Nephron progenitor cell (in vitro differentiated cells): ENCODE data around the gene OTUB1.

Experiments used
- DNase-seq: peaks from one replicate; pipeline ENCODE4 v3.0.0; 2021
- H3K27ac Mint-ChIP-seq: 2 replicates; pipeline ENCODE4 v1.8.0; 2021; ENCODE audit warnings: mild to moderate bottlenecking, moderate library complexity, mixed read lengths
- H3K27me3 Mint-ChIP-seq: 2 replicates; pipeline ENCODE4 v1.8.0; 2021; ENCODE audit warnings: mild to moderate bottlenecking, low read depth, mixed read lengths; ENCODE audit not compliant: poor library complexity
- H3K36me3 Mint-ChIP-seq: 2 replicates; pipeline ENCODE4 v1.8.0; 2021; ENCODE audit warnings: low read depth, mixed read lengths
- H3K4me1 Mint-ChIP-seq: 2 replicates; pipeline ENCODE4 v1.8.0; 2021; ENCODE audit warnings: mixed read lengths
- H3K4me3 Mint-ChIP-seq: 2 replicates; pipeline ENCODE4 v1.8.0; 2021; ENCODE audit warnings: mild to moderate bottlenecking, moderate library complexity, mixed read lengths
- H3K9me3 Mint-ChIP-seq: 2 replicates; pipeline ENCODE4 v1.8.0; 2021; ENCODE audit warnings: mild to moderate bottlenecking, moderate library complexity, mixed read lengths
- TF ChIP-seq, protein P1 (sequence below): fragments of 200-600 bp; sonication (generic); IDR thresholded peaks from 2 replicates; pipeline ENCODE4 v1.5.0; 2021; ENCODE audit warnings: antibody characterized with exemption

The OTUB1 gene

DNA sequence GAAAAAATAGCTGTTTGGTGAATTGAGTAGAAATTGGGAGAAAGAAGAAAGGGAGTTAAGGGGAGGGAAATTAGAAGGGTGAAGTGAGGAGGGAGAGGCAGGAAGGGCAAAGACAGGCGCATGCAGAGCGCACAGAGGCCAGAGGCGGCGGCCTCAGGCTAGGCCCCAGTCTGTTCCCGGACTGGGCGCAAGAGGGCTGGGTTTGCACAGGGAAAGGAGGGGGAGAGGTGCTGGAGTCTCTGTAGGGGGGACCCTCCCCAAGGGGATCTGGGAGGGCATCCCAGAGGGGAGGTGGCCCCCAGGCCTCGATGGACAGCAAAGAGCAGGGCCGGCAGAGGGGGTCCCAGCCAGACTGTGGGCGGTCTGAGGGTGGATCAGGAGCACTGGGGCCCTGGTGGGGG, 48.2 kb downstream of the OTUB1 start:
- H3K9me3 Mint-ChIP-seq: no peaks in the 10 kb centered on the region
- peaks cover 89% of the 10 kb centered on the region for H3K27me3 Mint-ChIP-seq
- H3K4me1 Mint-ChIP-seq: peaks cover 31% of the 10 kb centered on the region
- H3K27ac Mint-ChIP-seq: no peak overlapping the region
- DNase-seq: peak; percentile 33
- peak overlapping the region; percentile 84 for H3K4me3 Mint-ChIP-seq
- no peaks in the 10 kb centered on the region for H3K36me3 Mint-ChIP-seq
- TF ChIP-seq, protein P1, sequence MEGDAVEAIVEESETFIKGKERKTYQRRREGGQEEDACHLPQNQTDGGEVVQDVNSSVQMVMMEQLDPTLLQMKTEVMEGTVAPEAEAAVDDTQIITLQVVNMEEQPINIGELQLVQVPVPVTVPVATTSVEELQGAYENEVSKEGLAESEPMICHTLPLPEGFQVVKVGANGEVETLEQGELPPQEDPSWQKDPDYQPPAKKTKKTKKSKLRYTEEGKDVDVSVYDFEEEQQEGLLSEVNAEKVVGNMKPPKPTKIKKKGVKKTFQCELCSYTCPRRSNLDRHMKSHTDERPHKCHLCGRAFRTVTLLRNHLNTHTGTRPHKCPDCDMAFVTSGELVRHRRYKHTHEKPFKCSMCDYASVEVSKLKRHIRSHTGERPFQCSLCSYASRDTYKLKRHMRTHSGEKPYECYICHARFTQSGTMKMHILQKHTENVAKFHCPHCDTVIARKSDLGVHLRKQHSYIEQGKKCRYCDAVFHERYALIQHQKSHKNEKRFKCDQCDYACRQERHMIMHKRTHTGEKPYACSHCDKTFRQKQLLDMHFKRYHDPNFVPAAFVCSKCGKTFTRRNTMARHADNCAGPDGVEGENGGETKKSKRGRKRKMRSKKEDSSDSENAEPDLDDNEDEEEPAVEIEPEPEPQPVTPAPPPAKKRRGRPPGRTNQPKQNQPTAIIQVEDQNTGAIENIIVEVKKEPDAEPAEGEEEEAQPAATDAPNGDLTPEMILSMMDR: peak; percentile 19

DNA sequence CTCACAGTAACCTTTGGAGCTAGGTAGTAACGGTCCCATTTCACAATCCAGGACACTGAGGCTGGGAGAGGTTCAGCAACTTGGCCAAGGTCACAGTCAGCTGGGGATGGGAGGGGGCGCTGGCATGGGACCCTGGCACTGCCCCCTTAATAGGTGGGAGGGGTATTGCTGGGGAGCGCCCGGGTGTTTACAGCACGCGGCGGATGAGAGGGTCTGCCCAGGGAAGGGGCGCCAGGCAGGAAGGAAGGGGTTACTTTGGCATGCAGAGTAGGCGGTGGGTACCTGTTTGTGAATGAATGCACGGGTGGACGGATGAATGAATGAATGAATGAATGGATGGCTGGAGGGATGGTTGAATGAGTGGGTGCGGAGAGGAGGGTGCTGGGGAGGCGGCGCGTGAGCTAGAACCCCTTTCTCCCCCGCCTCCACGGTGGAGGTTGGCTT, 48.9 kb downstream of the OTUB1 start:
- H3K27ac Mint-ChIP-seq: no peak overlapping the region
- no peak for DNase-seq
- peak overlapping the region; percentile 84 for H3K4me3 Mint-ChIP-seq
- H3K9me3 Mint-ChIP-seq: no peaks in the 10 kb centered on the region
- peaks cover 24% of the 10 kb centered on the region for H3K4me1 Mint-ChIP-seq
- H3K27me3 Mint-ChIP-seq: peaks cover 88% of the 10 kb centered on the region
- no peaks in the 10 kb centered on the region for H3K36me3 Mint-ChIP-seq
- TF ChIP-seq, protein P1: no peak

DNA sequence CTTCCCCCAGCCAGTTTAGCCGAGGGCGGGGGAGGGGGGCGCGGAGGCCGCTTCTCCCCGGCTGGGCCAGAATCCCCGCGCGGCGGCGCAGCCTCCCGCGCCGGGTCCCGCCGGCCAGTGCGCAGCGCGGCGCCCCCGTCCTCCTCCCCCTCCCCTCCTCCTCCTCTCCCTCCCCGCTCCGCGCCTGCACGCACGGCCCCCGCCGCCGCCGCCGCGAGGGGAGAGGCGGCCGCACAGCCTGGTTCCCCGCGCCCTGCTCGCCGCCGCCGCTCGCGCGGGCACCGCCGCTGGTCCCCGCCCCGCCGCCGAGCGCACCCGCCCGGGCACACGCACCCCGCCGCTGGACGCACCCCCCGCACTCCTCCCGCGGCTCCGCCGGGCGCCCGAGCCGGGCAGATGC, 49.3 kb downstream of the OTUB1 start, which contains the start of gene FLRT1:
FLRT1 (plus strand) TSS at position 356 of the 400 bp plus-strand sequence. CDS start 80,337 bp downstream, outside the sequence.
- TF ChIP-seq, protein P1: no peak
- peaks cover 23% of the 10 kb centered on the region for H3K4me1 Mint-ChIP-seq
- peak within 1 kb of the TSS; percentile 84 for H3K4me3 Mint-ChIP-seq
- no peaks in the 10 kb centered on the region for H3K36me3 Mint-ChIP-seq
- H3K9me3 Mint-ChIP-seq: no peaks in the 10 kb centered on the region
- H3K27ac Mint-ChIP-seq: no peak within 1 kb of the TSS
- DNase-seq: peak; percentile 45
- peaks cover 86% of the 10 kb centered on the region for H3K27me3 Mint-ChIP-seq

DNA sequence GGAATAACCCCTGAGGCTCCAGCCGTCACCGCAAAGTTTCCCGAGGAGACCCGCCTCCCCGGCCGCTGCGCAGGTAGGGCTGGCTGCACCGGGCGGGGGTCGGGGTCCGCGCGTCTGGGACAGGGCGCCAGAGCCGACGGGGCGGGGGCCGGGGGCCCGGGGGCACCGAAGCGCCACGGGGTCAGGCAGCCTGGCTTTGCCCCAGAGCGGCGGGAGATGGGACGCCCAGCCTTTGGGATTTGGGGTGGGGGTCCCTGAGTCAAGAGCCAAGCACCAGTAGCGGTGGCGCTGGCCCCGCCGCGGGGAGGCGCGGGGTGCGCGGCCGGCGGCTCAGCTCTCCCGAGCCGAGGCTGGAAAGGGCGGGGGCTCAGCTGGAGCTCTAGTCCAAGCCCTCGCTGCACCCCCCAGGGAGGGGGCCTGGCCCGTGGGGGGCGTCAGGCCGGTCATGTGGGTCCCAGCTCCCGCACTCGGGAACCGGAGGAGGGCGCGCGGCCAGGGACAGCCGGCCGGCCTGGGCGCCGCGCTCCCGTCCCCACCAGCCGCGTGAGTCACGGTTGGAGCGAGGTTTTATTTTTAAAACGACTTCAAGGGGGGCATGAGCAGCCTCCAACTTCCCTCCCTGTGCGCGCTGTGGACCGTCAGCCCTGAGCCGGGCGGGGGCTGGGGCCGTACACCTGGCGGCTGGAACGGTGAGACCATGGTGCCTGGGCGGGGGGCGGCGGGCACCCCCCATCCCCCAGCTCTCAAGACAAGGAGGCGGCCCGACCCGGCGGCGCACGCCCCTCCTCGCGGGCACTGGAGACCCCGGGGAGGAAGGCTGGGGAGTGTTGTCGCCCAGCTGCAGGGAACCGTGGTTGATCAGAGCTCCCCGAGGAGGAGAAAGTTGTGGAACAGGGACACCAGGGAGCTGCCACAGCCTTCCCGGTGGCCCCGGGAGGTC, 50.1 kb downstream of the OTUB1 start:
- peaks cover 84% of the 10 kb centered on the region for H3K27me3 Mint-ChIP-seq
- no peaks in the 10 kb centered on the region for H3K36me3 Mint-ChIP-seq
- DNase-seq: peak; percentile 50
- H3K4me1 Mint-ChIP-seq: peaks cover 28% of the 10 kb centered on the region
- no peak overlapping the region for H3K27ac Mint-ChIP-seq
- TF ChIP-seq, protein P1: no peak
- H3K9me3 Mint-ChIP-seq: no peaks in the 10 kb centered on the region
- H3K4me3 Mint-ChIP-seq: no peak overlapping the region

DNA sequence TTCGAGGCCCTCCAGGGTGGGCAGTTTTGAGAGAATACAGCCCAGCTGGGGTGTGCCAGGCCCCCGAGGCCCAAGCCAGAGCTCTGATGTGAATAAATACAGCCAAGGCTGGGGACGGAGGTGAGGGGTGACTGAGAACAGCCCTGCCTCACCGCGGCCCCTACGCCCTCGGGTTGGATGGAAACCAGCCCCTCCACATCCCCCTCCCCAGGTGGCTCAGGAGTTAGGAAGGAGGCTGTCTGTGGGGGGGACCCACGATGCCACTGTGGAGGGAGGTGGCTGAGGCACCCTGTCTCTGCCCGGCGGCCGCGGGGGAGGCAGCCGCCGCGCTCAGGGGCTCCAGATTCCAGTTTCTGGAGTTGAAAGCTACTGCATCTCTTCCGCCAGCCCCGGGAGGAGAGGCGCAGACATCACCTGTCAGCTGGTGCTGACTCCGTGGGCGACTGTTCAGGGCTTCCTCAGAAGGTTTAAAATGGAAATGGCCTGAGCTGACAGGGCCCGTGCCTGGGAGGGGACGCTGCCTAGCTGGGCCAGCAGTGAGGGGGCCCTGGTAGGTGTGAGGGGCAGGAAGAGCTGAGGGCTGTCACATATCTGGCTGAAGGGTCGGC, 50.9 kb downstream of the OTUB1 start:
- TF ChIP-seq, protein P1: no peak
- H3K36me3 Mint-ChIP-seq: no peaks in the 10 kb centered on the region
- no peak overlapping the region for H3K4me3 Mint-ChIP-seq
- peaks cover 36% of the 10 kb centered on the region for H3K4me1 Mint-ChIP-seq
- DNase-seq: no peak
- peaks cover 78% of the 10 kb centered on the region for H3K27me3 Mint-ChIP-seq
- no peaks in the 10 kb centered on the region for H3K9me3 Mint-ChIP-seq
- H3K27ac Mint-ChIP-seq: no peak overlapping the region
